ENCODE results near the gene DNAJC15.

The DNAJC15 gene

DNA sequence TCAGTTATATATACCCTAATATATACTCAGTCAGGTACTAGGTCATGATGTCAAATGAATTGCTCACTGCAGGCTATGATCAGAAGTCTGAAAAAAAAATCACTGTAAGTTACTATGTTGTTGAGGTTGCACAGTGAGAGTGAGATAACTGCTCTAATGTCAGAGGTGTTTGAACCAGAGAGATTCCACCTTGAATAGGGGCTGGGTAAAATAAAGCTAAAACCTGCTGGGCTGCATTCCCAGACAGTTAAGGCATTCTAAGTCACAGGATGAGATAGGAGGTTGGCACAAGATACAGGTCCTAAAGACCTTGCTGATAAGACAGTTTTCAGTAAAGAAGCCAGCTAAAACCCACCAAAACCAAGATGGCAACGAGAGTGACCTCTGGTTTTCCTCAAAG lies 41.5 kb upstream of the DNAJC15 start:
- H3K9ac ChIP-seq (ENCODE audit: low read depth, low read length, poor library complexity, severe bottlenecking): no peak overlapping the region
- no peaks in the 10 kb centered on the region for H3K36me3 ChIP-seq (ENCODE audit: insufficient read depth, low read length)
- no peaks in the 10 kb centered on the region for H3K27me3 ChIP-seq (ENCODE audit: insufficient read depth, low read length, poor library complexity, severe bottlenecking)
- no peak overlapping the region for H2AFZ ChIP-seq (ENCODE audit: low read length)
- H3K4me1 ChIP-seq (ENCODE audit: insufficient read depth, low read length, poor library complexity, severe bottlenecking): no peaks in the 10 kb centered on the region
- no peaks in the 10 kb centered on the region for H3K79me2 ChIP-seq (ENCODE audit: insufficient read depth, low read length)
- H3F3A ChIP-seq (ENCODE audit: low read depth): no peaks in the 10 kb centered on the region
- no peaks in the 10 kb centered on the region for H3K9me2 ChIP-seq (replicated peaks; ENCODE audit: low read depth, low read length)
- H4K20me1 ChIP-seq (ENCODE audit: insufficient read depth, low read length, poor library complexity, severe bottlenecking): no peaks in the 10 kb centered on the region
- no peak for TF ChIP-seq EZH2phosphoT487 (IDR thresholded peaks at IDR 0.05; ENCODE audit: borderline replicate concordance)
- TF ChIP-seq, protein P1, sequence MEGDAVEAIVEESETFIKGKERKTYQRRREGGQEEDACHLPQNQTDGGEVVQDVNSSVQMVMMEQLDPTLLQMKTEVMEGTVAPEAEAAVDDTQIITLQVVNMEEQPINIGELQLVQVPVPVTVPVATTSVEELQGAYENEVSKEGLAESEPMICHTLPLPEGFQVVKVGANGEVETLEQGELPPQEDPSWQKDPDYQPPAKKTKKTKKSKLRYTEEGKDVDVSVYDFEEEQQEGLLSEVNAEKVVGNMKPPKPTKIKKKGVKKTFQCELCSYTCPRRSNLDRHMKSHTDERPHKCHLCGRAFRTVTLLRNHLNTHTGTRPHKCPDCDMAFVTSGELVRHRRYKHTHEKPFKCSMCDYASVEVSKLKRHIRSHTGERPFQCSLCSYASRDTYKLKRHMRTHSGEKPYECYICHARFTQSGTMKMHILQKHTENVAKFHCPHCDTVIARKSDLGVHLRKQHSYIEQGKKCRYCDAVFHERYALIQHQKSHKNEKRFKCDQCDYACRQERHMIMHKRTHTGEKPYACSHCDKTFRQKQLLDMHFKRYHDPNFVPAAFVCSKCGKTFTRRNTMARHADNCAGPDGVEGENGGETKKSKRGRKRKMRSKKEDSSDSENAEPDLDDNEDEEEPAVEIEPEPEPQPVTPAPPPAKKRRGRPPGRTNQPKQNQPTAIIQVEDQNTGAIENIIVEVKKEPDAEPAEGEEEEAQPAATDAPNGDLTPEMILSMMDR (conservative IDR thresholded peaks at IDR 0.05; ENCODE audit: low read length): no peak
- H3K4me3 ChIP-seq (ENCODE audit: low read length, poor library complexity, severe bottlenecking): no peak overlapping the region
- no peaks in the 10 kb centered on the region for H3K9me3 ChIP-seq (ENCODE audit: insufficient read depth, low read depth, low read length)
- H3K4me2 ChIP-seq (ENCODE audit: low read depth, low read length, poor library complexity, severe bottlenecking): no peak overlapping the region

DNA sequence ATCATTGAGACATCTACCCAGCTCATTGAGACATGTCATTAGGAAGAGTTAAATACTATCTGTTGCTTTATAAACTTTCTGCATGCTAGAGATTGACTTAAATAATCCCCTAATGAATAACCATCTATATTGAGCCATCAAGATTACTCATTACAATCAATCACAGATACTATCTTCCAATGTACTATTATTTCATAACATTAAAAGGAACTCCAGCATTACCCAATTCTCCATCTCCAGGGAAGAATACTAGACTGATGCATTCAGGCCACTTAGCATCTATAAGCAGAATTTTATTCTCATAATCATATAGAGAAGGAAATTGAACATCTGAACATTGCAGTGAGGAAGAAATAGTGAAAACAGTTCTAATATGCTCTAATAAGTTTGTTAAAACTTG lies 39.4 kb upstream of the DNAJC15 start:
- Histone ChIP-seq H2AFZ (ENCODE audit: low read length) (no peak overlapping the region), H3K79me2 (ENCODE audit: insufficient read depth, low read length) (no peaks in the 10 kb centered on the region), H3K36me3 (ENCODE audit: insufficient read depth, low read length) (no peaks in the 10 kb centered on the region), H3K4me3 (ENCODE audit: low read length, poor library complexity, severe bottlenecking) (no peak overlapping the region), H3K9me2 (replicated peaks; ENCODE audit: low read depth, low read length) (no peaks in the 10 kb centered on the region), H3K9ac (ENCODE audit: low read depth, low read length, poor library complexity, severe bottlenecking) (no peak overlapping the region), H3K27me3 (ENCODE audit: insufficient read depth, low read length, poor library complexity, severe bottlenecking) (no peaks in the 10 kb centered on the region), H3K4me2 (ENCODE audit: low read depth, low read length, poor library complexity, severe bottlenecking) (no peak overlapping the region), H3K9me3 (ENCODE audit: insufficient read depth, low read depth, low read length) (no peaks in the 10 kb centered on the region), H3F3A (ENCODE audit: low read depth) (no peaks in the 10 kb centered on the region), H3K4me1 (ENCODE audit: insufficient read depth, low read length, poor library complexity, severe bottlenecking) (no peaks in the 10 kb centered on the region), H4K20me1 (ENCODE audit: insufficient read depth, low read length, poor library complexity, severe bottlenecking) (no peaks in the 10 kb centered on the region)
- TF ChIP-seq EZH2phosphoT487 (IDR thresholded peaks at IDR 0.05; ENCODE audit: borderline replicate concordance): no peak
- TF ChIP-seq, protein P1 (conservative IDR thresholded peaks at IDR 0.05; ENCODE audit: low read length): no peak

DNA sequence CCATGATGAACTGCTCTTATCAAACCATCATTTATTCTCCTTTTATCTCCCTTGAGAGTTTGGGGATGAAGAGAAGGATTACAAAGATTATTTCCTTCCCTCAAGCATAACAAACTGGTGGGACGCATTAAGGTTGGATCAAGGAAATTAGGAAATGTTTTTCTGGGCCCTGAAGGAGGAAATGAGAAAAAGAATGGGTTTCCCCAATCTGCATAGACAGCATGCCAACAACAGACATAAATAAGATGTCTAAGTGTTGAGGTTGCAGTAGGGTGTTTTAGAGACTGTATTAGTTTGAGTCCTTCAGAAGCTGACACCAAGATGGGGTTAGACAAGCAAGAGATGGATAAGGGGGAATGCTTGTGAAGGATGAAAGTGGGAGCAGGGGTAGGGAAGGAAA lies 38.7 kb upstream of the DNAJC15 start:
- Histone ChIP-seq H3K4me2 (ENCODE audit: low read depth, low read length, poor library complexity, severe bottlenecking) (no peak overlapping the region), H4K20me1 (ENCODE audit: insufficient read depth, low read length, poor library complexity, severe bottlenecking) (no peaks in the 10 kb centered on the region), H3K9ac (ENCODE audit: low read depth, low read length, poor library complexity, severe bottlenecking) (no peak overlapping the region), H3K36me3 (ENCODE audit: insufficient read depth, low read length) (no peaks in the 10 kb centered on the region), H3F3A (ENCODE audit: low read depth) (no peaks in the 10 kb centered on the region), H3K79me2 (ENCODE audit: insufficient read depth, low read length) (no peaks in the 10 kb centered on the region), H3K4me1 (ENCODE audit: insufficient read depth, low read length, poor library complexity, severe bottlenecking) (no peaks in the 10 kb centered on the region), H3K9me3 (ENCODE audit: insufficient read depth, low read depth, low read length) (no peaks in the 10 kb centered on the region), H2AFZ (ENCODE audit: low read length) (no peak overlapping the region), H3K9me2 (replicated peaks; ENCODE audit: low read depth, low read length) (no peaks in the 10 kb centered on the region), H3K27me3 (ENCODE audit: insufficient read depth, low read length, poor library complexity, severe bottlenecking) (no peaks in the 10 kb centered on the region), H3K4me3 (ENCODE audit: low read length, poor library complexity, severe bottlenecking) (no peak overlapping the region)
- no peak for TF ChIP-seq EZH2phosphoT487 (IDR thresholded peaks at IDR 0.05; ENCODE audit: borderline replicate concordance)
- TF ChIP-seq, protein P1 (conservative IDR thresholded peaks at IDR 0.05; ENCODE audit: low read length): no peak

Data from Loucy (cell line).